ENCODE measurements around the gene CYB5RL.
"Not testable (repeated sequence)": the region's sequence is repeated elsewhere in the genome, so short reads cannot be mapped to it uniquely, and the experiment has no call there.

The CYB5RL gene

DNA sequence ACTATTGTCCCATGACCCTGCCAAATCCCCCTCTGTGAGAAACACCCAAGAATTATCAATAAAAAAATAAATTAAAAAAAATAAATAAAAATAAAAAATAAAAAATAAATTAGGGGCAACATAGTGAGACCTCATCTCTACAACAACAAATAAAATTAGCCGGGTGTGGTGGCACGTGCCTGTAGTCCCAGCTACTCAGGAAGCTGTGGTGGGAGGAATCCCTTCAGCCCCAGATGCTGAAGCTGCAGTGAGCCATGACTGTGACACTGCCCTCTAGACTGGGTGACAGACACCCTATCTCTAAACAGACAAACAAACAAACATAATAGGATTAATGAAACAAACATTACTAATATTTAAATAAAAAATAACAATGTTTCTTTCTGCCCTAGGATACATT is 34.5 kb upstream of the CYB5RL start:
- H3K4me3 ChIP-seq (ENCODE audit: low read depth, low read length): no peak overlapping the region
- no peak for DNase-seq (ENCODE audit: low read depth)
- TF ChIP-seq, protein P1, sequence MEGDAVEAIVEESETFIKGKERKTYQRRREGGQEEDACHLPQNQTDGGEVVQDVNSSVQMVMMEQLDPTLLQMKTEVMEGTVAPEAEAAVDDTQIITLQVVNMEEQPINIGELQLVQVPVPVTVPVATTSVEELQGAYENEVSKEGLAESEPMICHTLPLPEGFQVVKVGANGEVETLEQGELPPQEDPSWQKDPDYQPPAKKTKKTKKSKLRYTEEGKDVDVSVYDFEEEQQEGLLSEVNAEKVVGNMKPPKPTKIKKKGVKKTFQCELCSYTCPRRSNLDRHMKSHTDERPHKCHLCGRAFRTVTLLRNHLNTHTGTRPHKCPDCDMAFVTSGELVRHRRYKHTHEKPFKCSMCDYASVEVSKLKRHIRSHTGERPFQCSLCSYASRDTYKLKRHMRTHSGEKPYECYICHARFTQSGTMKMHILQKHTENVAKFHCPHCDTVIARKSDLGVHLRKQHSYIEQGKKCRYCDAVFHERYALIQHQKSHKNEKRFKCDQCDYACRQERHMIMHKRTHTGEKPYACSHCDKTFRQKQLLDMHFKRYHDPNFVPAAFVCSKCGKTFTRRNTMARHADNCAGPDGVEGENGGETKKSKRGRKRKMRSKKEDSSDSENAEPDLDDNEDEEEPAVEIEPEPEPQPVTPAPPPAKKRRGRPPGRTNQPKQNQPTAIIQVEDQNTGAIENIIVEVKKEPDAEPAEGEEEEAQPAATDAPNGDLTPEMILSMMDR (IDR thresholded peaks at IDR 0.05; ENCODE audit: control insufficient read depth, extremely low read depth, insufficient read depth): no peak

DNA sequence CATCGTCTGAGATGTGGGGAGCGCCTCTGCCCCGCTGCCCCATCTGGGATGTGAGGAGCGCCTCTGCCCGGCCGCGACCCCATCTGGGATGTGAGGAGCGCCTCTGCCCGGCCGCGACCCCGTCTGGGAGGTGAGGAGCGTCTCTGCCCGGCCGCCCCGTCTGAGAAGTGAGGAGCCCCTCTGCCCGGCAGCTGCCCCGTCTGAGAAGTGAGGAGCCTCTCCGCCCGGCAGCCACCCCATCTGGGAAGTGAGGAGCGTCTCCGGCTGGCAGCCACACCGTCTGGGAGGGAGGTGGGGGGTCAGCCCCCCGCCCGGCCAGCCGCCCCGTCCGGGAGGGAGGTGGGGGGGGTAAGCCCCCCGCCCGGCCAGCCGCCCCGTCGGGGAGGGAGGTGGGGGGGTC is 33.4 kb upstream of the CYB5RL start:
- not testable (repeated sequence) for DNase-seq (ENCODE audit: low read depth); H3K4me3 ChIP-seq (ENCODE audit: low read depth, low read length)

DNA sequence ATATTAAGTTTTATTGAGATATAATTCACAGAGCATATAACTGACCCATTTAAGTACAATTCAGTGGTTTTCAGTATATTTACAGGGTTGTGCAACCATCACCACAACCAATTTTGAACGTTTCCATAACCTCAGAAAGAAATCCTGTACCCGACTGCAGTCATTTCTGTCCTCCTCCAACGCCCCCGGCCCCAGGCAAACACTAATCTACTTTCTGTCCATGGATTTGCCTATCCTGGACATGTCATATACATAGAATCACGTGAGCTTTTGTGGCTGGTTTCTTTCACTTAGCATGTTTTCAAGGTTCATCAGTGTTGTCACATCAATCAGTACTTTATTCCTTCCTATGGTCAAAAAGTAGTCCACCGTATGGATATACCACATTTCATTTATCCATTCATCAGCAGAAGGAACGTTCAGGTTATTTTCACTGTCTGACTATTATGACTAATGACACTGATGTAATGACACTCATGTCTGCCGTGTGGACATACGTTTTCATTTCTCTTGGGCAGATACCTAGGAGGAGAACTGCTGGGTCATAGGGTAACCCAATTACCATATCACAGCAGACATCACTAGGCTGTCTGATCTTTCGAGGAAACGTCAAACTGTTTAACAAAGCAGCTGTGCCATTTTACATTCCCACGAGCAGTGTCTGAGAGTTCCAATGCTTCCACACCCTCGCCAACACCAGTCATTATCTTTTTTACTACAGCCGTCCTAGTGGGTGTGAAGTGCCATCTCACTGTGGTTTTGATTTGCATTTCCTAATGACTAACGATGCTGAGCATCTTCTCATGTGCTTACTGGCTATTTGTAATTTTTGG is 30.9 kb upstream of the CYB5RL start:
- no peak for DNase-seq (ENCODE audit: low read depth)
- H3K4me3 ChIP-seq (ENCODE audit: low read depth, low read length): no peak overlapping the region
- TF ChIP-seq, protein P1 (IDR thresholded peaks at IDR 0.05; ENCODE audit: control insufficient read depth, extremely low read depth, insufficient read depth): no peak

DNA sequence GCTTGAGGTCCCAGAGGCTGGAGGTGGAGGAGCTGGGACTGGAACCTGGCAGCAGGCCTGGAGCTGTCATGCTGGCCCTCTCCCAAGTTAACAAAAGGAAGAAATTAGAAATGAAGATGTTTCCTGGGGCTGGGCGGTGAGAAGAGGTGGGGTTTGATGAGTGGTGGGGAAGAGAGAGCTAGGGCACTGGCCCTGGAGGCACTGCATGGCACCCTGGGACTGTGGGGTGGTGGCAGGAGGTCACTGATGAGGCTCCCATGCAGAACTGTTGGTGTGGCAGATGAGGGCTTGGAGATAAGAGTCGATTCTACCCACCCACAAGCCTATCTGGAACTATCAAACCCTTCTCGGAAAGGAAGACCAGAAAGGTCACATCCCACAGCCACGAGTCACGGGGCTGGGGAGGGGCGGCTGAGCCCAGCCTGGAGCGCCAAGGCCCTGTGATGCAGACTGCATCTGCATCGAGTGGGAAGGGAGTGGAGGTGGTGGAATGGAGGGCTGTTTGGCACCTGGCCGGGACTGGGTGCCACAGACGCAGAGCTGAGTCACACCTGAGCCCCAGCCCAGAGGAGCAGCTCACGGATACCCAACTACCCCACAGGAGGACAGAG is 29.6 kb upstream of the CYB5RL start:
- H3K4me3 ChIP-seq (ENCODE audit: low read depth, low read length): no peak overlapping the region
- TF ChIP-seq, protein P1 (IDR thresholded peaks at IDR 0.05; ENCODE audit: control insufficient read depth, extremely low read depth, insufficient read depth): no peak
- no peak for DNase-seq (ENCODE audit: low read depth)

DNA sequence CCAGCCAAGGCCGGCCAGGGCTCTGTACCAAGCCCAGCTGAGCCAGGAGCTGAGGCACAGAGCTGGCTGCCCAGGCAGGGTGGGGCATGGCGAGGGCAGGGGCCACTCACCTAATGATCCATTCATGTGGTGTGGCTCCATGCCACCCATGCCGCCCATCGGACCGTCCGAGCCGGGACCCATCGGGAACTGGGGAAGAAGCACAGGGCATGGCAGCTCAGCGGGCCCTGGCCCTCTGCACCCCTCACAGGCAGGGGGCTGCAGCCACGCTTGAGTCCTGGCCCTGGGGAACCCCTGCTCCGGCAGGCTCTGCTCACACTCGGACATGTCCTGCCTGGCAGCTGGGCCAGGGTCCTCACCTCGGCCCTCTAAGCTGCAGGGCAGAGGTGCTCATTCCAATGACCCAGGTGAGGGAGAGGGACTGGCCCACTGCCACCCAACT is 28.8 kb upstream of the CYB5RL start:
- no peak for DNase-seq (ENCODE audit: low read depth)
- no peak overlapping the region for H3K4me3 ChIP-seq (ENCODE audit: low read depth, low read length)
- TF ChIP-seq, protein P1 (IDR thresholded peaks at IDR 0.05; ENCODE audit: control insufficient read depth, extremely low read depth, insufficient read depth): no peak

DNA sequence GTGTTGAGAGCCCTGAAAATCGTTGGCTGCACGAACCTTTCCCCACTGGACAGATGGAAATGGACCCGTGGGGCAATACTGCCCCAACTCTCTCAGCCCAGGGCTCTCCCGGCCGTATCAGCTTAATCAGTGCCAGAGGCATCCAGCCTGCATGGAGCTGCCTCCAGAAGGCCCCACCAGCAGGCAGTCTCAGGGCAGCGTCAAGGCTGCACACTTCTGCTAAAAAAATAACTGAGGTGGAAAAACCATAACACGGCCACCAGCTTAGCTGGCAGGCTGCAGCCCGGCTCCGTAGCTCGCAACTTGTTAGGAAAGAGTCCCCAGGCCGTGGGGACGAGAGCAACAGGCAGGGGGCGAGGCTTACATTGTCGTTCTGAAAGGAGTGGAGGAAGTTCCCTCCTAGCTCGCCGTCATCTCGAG is 28.1 kb upstream of the CYB5RL start:
- DNase-seq (ENCODE audit: low read depth): no peak
- no peak overlapping the region for H3K4me3 ChIP-seq (ENCODE audit: low read depth, low read length)

DNA sequence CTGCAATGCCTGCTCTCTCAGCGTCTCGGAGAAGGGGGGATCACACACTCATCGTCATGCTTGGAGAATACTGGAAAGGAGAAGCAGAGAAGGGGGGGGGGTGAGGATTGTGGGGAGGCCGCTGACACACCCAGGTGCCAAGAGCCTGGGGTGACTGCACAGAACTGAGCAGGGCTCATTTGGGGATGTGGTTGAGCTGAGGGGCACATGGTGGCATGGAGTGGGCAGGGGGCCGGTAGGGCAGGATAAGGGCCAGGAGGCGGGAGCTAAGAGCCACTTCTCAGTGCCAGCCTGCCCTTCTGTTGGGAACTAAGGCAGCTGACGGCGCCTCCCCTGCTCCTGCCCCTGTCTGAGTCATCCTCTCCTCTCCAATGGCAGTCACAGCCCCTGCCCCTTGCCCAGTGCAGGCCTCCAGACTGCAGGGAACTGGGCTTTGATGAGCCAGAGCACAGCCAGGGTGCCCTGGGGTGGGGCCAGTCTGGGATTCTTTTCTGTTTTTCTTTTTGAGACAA is 27.3 kb upstream of the CYB5RL start:
- no peak for DNase-seq (ENCODE audit: low read depth)
- TF ChIP-seq, protein P1 (IDR thresholded peaks at IDR 0.05; ENCODE audit: control insufficient read depth, extremely low read depth, insufficient read depth): no peak
- H3K4me3 ChIP-seq (ENCODE audit: low read depth, low read length): no peak overlapping the region

More for the DNA sequence above, 28.1 kb upstream of the CYB5RL start:
- TF ChIP-seq, protein P1 (IDR thresholded peaks at IDR 0.05; ENCODE audit: control insufficient read depth, extremely low read depth, insufficient read depth): no peak; the same call in 1 of the 2 replicates
